ENCODE results near the gene RPL36A.
A peak's percentile ranks its signal among the peaks of the same experiment; 100 is the strongest.

Gene RPL36A

DNA sequence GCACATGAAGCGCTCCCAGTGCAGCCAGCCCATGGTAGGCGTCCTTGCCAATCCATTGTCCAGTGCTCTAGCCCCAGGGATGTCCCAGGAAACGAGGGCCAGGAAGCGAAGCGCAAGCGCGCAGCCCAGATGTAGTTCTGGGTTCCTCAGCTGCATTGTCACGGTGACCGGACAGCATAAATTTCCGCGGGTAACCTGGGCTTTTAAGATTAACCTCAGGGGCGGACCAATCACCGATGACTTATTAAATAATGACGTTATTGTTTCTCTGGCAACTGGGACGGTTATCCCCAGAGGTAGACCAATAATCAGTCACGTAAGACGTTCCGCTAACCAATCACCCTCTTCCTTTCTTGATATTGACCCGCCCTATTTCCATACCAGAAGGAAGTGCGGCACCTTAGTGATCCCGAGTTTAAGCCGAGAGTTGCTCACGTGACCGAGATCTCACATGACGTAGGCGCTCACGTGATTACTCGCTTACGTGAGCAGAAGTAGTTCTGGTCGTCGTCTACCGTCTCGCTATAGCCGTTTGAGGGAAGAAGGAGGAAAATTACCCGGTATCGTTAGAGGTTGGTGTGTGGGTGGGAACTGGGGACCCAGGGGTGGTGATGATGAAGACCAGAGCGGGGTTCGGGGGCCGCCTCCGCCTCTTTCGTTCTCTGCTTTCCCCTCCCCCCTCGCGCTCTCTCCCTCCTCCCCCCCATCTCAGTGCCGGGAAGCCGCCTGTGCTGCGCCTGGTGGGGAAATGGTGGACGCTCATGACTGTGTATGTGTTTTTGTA is 17.1 kb downstream of the RPL36A start, which contains the start of the genes GLA and HNRNPH2:
TSS of gene GLA (minus strand) at position 178 of the 784 bp plus-strand sequence. CDS start at position 156, 22 bp downstream.
TSS of gene HNRNPH2 (plus strand) at position 475 of the 784 bp plus-strand sequence. CDS start 3,767 bp downstream, outside the sequence.
- H3K9me3 ChIP-seq (ENCODE audit: control insufficient read depth, insufficient read depth, low read length), result no peaks in the 10 kb centered on the region
- H3K9ac ChIP-seq (ENCODE audit: low read depth, low read length), result peak within 1 kb of the TSS; percentile 88
- H3K4me1 ChIP-seq (ENCODE audit: insufficient read depth, low read length), result no peaks in the 10 kb centered on the region; the same call in 1 of the 2 replicates
- no peaks in the 10 kb centered on the region for H3K36me3 ChIP-seq (ENCODE audit: insufficient read depth, low read length)

DNA sequence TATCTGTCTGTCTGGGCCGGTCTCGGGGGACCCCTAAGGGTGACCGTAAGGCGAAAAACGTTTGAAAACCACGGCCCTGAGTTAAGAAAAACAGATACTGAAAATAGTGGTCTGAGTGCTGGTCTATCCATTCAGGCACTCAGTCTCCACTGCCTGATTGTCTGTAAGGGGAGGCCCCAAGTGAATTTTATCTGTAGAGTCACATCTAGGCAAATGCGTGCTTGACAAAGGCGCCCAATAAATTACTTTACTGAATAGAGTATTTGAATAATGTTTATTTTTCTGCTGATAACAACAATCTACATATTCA is 17.7 kb downstream of the RPL36A start:
- H3K36me3 ChIP-seq (ENCODE audit: insufficient read depth, low read length), result no peaks in the 10 kb centered on the region
- H3K9ac ChIP-seq (ENCODE audit: low read depth, low read length), result peak overlapping the region; percentile 88
- no peaks in the 10 kb centered on the region; the same call in 1 of the 2 replicates for H3K4me1 ChIP-seq (ENCODE audit: insufficient read depth, low read length)
- H3K9me3 ChIP-seq (ENCODE audit: control insufficient read depth, insufficient read depth, low read length), result no peaks in the 10 kb centered on the region

DNA sequence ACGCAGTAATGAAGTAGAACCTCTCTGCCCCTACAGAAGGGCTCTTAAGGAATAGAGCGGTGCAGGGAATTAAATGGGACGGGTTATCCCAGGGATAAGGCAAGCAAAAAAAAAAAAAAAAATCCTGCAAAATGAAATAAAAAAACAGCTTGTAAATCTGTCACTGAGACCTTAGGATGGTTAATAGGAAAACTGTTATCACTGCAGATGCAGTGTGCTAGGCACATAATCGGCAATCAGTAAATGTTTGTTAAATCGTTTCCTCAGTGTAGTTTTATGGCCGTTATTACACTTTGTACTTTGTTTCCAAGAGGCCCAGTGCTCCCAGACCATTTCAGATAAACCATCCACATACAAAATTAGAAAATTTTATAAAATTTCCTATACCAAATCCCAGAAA is 18.2 kb downstream of the RPL36A start:
- no peaks in the 10 kb centered on the region for H3K9me3 ChIP-seq (ENCODE audit: control insufficient read depth, insufficient read depth, low read length)
- no peaks in the 10 kb centered on the region; the same call in 1 of the 2 replicates for H3K4me1 ChIP-seq (ENCODE audit: insufficient read depth, low read length)
- peak overlapping the region; percentile 88 for H3K9ac ChIP-seq (ENCODE audit: low read depth, low read length)
- no peaks in the 10 kb centered on the region for H3K36me3 ChIP-seq (ENCODE audit: insufficient read depth, low read length)

DNA sequence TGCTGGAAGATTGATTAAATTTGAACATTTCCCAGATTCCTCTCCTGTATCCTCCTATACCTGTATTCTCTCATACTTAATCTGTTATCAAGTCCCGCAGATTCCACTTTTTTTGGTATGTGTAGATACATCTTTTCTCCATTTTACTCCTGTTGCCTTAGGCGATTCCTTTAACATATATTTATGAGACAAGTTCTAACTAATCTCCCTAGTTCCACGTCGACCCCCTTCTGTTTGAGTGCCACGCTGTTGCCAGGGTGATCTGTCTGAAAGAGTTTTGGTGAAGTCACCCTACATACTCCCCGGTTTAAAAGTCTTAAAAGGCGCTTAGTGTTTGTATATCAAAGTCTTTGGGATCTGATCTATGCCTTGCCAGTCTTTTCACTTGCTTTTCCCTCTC is 19.6 kb downstream of the RPL36A start:
- H3K9me3 ChIP-seq (ENCODE audit: control insufficient read depth, insufficient read depth, low read length), result no peaks in the 10 kb centered on the region
- H3K4me1 ChIP-seq (ENCODE audit: insufficient read depth, low read length), result no peaks in the 10 kb centered on the region; the same call in 1 of the 2 replicates
- H3K36me3 ChIP-seq (ENCODE audit: insufficient read depth, low read length), result no peaks in the 10 kb centered on the region
- no peak overlapping the region for H3K9ac ChIP-seq (ENCODE audit: low read depth, low read length)

DNA sequence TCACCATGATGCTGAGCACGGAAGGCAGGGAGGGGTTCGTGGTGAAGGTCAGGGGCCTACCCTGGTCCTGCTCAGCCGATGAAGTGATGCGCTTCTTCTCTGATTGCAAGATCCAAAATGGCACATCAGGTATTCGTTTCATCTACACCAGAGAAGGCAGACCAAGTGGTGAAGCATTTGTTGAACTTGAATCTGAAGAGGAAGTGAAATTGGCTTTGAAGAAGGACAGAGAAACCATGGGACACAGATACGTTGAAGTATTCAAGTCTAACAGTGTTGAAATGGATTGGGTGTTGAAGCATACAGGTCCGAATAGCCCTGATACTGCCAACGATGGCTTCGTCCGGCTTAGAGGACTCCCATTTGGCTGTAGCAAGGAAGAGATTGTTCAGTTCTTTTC is 21.2 kb downstream of the RPL36A start:
- H3K9me3 ChIP-seq (ENCODE audit: control insufficient read depth, insufficient read depth, low read length), result no peaks in the 10 kb centered on the region
- H3K36me3 ChIP-seq (ENCODE audit: insufficient read depth, low read length), result no peaks in the 10 kb centered on the region
- no peak overlapping the region for H3K9ac ChIP-seq (ENCODE audit: low read depth, low read length)
- H3K4me1 ChIP-seq (ENCODE audit: insufficient read depth, low read length), result peaks cover under 1% of the 10 kb centered on the region; the same call in 1 of the 2 replicates

DNA sequence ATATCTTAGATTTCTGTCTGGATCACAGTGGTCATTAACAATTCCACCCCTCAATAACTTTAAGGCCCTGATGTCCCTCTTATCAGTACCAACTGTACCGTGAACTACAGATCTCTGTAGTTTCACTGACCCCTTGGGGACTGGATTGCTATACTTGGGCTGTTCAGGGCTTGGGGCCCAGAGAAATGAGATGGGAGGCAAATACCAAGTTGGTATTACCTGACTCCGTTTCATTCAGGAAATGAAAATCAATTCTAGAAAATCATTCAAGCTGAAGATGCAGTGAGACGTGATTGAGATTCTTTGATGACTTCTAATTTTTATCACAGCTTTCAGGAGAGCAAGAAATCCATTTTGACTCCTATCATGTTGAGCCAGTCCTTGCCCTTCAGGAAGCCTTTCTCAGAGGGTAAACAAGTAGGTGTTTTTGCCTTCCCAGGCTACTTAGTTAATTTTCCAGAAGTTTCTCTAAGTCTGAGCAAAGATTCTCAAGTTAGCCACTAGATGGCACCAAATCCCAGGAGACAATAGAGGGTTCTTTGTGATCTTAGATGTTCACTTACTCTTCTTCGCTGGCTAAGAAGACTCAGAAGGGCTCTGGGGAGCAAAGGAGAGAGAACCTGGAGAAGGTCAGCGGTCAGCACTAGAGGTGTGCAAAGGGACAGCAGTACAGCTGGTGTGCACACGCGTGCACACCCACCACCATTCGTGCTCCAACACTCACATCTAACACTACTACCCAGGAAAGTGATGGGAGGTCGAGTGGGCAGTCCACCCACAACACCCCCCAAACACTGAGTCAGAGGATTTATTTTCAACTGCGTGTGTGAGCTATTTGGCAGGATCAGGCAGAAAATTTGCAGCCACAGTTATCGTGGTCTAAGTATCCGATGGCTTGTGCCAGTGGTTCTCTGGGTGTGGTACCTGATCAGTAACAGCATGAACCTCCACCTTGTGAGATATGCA is 24.7 kb downstream of the RPL36A start:
- no peaks in the 10 kb centered on the region for H3K9me3 ChIP-seq (ENCODE audit: control insufficient read depth, insufficient read depth, low read length)
- no peaks in the 10 kb centered on the region for H3K36me3 ChIP-seq (ENCODE audit: insufficient read depth, low read length)
- 0 out of 2 replicates have a peak, but pooled peaks cover 4% of the 10 kb centered on the region for H3K4me1 ChIP-seq (ENCODE audit: insufficient read depth, low read length)
- H3K9ac ChIP-seq (ENCODE audit: low read depth, low read length), result no peak overlapping the region

DNA sequence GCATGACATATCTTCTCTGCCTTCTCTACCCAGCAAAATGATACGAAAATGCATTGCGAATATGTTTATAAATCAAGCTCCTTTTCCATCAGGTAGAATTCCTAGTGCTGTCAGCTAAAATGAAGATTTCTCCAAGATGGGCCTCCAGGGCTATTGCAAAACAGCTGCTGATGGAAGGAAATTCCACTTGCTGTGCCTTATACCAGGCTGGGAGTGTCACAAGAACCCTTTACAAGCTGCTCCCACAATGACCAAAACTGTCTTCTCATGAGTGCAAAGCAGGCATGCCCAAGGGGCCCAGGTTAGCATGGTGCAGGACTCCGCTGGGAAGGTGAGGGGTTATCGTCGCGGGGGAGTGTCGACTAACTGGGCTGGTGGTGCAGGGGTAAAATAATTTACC is 25.9 kb downstream of the RPL36A start:
- H3K9ac ChIP-seq (ENCODE audit: low read depth, low read length), result no peak overlapping the region
- no peaks in the 10 kb centered on the region for H3K36me3 ChIP-seq (ENCODE audit: insufficient read depth, low read length)
- H3K9me3 ChIP-seq (ENCODE audit: control insufficient read depth, insufficient read depth, low read length), result no peaks in the 10 kb centered on the region

DNA sequence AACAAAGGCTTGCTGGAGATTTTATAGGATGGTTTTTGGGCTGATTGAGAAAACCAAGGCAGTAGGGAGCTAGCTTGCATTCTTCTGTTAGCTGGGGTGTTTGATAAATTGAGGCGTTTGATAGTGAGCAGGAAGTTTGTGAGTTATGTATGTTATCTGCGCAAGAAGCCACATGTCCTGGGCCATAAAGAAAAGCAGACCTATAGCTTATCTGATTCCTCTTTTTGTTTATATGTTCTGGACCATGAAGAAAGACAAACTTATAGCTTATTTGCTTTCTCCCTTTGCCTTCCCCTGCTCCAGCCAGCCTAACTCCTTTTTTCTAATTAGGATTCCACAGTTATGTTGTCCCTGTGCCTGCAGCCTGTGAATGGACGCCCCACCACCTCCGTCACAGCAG is 26.4 kb downstream of the RPL36A start:
- H3K9ac ChIP-seq (ENCODE audit: low read depth, low read length), result no peak overlapping the region
- 0 out of 2 replicates have a peak, but pooled peaks cover 4% of the 10 kb centered on the region for H3K4me1 ChIP-seq (ENCODE audit: insufficient read depth, low read length)
- H3K9me3 ChIP-seq (ENCODE audit: control insufficient read depth, insufficient read depth, low read length), result no peaks in the 10 kb centered on the region
- H3K36me3 ChIP-seq (ENCODE audit: insufficient read depth, low read length), result no peaks in the 10 kb centered on the region

More for the DNA sequence above, 25.9 kb downstream of the RPL36A start:
- 0 out of 2 replicates have a peak, but pooled peaks cover 4% of the 10 kb centered on the region for H3K4me1 ChIP-seq (ENCODE audit: insufficient read depth, low read length)

DNA sequence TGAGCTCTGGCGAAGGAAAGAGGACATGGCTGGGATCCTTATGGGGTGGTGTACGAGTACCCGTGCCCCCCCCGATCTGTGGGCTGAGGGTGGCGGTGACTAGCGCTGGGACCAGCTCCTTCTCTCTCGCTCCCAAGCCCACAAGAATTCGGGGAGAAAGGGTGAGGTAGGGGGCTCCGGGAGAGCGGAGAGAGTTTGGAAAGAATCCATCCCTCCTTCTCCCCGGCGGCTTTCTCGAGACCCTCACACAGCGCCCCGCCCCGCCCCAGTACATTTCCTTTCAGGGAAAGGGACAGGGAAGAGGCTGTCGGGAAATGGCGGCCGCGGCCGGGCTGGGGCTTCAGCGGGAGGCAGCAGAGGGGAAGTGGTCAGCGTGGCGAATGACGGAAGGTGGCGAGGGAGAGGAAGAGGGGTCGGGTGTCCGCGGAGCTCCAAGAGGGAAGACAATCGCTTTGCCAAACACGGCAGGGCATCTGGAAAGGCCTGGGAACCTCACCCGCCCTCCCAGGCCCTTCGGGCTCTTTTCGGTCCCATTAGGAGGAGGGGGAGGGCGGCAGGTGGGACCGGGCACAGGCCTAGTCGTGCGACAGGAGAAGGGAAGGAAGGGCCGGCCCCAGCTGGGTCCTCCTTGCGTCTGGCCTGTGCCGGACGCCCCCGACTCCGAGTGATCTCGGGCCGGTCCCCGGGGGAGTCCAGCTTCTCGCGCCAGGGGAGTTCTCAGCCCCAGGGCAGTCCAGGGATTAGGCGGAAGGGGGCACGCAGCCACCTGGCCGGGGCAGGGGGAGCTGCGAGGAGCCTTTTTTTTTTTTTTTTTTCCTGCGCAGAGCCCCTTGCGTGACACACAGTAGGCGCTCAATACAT is 27.4 kb downstream of the RPL36A start:
- H3K36me3 ChIP-seq (ENCODE audit: insufficient read depth, low read length), result no peaks in the 10 kb centered on the region
- H3K4me1 ChIP-seq (ENCODE audit: insufficient read depth, low read length), result 0 out of 2 replicates have a peak, but pooled peaks cover 4% of the 10 kb centered on the region
- no peaks in the 10 kb centered on the region for H3K9me3 ChIP-seq (ENCODE audit: control insufficient read depth, insufficient read depth, low read length)
- H3K9ac ChIP-seq (ENCODE audit: low read depth, low read length), result peak overlapping the region; percentile 80

DNA sequence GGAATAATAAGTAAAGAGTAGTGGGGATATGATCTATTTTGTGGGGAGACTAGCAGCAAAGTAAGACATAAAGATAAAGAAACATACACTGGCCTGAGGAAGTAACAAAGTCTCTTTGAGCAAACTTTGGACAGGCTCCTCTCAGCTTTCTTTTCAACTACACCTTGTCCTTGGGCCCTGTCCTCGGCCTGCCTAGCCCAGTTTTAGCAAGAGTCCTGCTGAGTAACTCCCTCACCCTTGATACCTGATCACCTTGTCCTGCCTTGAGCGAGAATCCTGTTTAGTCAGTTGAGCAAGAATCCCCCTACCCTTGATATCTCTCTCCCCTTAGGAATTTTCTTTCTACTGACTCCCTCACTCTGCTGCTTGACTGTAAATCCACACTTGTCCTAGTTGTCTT is 28.7 kb downstream of the RPL36A start:
- Histone ChIP-seq H3K36me3 (ENCODE audit: insufficient read depth, low read length) (no peaks in the 10 kb centered on the region), H3K4me1 (ENCODE audit: insufficient read depth, low read length) (0 out of 2 replicates have a peak, but pooled peaks cover 4% of the 10 kb centered on the region), H3K9me3 (ENCODE audit: control insufficient read depth, insufficient read depth, low read length) (no peaks in the 10 kb centered on the region), H3K9ac (ENCODE audit: low read depth, low read length) (no peak overlapping the region)

DNA sequence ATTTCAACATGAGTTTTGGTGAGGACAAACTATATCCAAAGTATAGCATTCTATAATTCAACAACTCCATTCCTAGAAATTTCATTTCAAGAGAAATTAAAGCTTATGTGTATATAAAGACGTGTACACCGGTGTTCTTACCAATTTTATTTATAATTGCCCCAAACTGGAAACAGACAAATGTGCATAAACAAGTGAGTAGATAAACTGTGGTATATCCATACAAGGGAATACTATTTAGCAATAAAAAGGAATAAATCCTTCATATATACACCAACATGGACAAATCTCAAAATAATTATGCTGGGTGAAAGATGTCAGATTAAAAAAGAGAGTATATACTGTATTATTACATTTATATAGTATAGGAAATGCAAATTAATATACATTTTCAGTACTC is 37.1 kb downstream of the RPL36A start:
- H3K36me3 ChIP-seq (ENCODE audit: insufficient read depth, low read length), result no peaks in the 10 kb centered on the region
- H3K9me3 ChIP-seq (ENCODE audit: control insufficient read depth, insufficient read depth, low read length), result 0 out of 2 replicates have a peak, but pooled peaks cover 5% of the 10 kb centered on the region
- H3K9ac ChIP-seq (ENCODE audit: low read depth, low read length), result no peak overlapping the region
- H3K4me1 ChIP-seq (ENCODE audit: insufficient read depth, low read length), result no peaks in the 10 kb centered on the region

DNA sequence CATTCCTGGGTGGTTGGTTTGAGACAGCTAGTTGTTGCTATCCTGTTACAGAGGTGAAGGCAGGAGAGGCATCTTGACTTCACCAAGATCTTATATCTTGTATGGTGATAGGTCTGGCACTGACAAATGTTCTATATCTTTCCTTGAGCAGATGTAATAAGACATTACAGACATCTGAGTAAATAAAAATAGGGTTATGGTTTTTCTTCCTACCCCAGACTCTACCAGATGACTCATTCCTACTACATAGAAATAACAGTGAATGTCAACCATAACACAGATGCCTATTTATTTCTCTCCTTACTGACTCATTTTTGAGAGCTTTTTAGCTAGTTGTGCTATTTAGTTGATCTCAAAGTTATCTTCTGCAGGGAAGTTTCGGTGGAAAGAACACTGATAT is 39.1 kb downstream of the RPL36A start:
- Histone ChIP-seq H3K4me1 (ENCODE audit: insufficient read depth, low read length) (no peaks in the 10 kb centered on the region), H3K9ac (ENCODE audit: low read depth, low read length) (no peak overlapping the region), H3K36me3 (ENCODE audit: insufficient read depth, low read length) (no peaks in the 10 kb centered on the region), H3K9me3 (ENCODE audit: control insufficient read depth, insufficient read depth, low read length) (0 out of 2 replicates have a peak, but pooled peaks cover 5% of the 10 kb centered on the region)

DNA sequence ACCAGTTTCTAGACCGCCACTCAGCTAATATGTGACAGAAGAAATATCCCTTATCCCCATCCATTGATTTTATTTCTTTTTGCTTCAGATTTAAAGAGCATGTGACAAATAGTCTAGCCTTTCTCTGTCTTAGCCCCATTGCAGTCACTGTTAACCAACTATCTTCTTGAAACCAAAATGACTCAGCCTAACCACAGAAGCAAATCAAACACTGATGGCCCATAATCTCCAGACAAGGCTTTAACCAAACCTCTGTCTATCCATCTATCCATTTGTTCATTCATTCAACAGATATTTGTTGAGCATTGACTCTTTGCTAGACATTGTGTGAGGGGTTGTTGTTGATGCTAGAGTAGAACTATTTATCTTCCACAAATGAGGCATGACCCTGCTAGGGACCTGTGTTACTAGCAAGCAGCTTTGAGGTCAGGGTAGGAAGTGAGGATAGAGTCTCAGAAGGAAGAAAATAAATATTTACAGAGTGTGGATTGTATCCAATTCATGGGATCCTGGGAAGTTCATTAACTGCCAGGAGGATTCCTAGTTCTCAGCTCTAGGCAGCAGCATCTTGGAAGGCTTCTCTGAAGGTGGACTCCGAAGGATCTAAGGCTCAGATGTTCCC is 39.8 kb downstream of the RPL36A start:
- H3K4me1 ChIP-seq (ENCODE audit: insufficient read depth, low read length), result no peaks in the 10 kb centered on the region
- H3K9ac ChIP-seq (ENCODE audit: low read depth, low read length), result no peak overlapping the region
- H3K36me3 ChIP-seq (ENCODE audit: insufficient read depth, low read length), result no peaks in the 10 kb centered on the region
- 0 out of 2 replicates have a peak, but pooled peaks cover 5% of the 10 kb centered on the region for H3K9me3 ChIP-seq (ENCODE audit: control insufficient read depth, insufficient read depth, low read length)

Data from ES-I3 (cell line).